ENCODE results near the gene CACNA1C.

CACNA1C gene

DNA sequence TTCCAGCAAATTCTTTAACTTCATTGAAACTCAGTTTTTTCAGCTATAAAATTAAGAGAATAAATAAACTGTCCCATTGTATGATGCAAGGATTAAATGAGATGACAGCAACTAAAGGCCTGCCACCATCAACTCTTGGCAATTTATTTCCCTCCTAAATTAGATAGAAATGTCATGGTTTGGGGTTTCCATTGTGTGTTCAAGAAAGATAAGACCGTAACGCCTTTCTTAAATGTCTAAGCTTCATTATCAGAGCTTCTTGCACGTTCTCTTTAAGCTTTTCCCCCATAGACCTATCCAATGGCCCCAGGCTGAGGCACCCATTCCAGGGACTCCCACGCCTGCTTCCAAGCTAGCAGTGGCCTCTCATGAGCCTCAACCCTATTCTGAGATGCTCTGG lies 281.9 kb downstream of the CACNA1C start:
- H3K4me1 ChIP-seq = peaks cover 32 to 44% (median 40%) of the 10 kb centered on the region in 10 experiments
- no peaks in the 10 kb centered on the region for H4K20me1 ChIP-seq
- TF ChIP-seq Cebpa-rat (IDR thresholded peaks at IDR 0.05) = no peak
- peak overlapping the region; percentile 57 to 84 (median 63) for H3K4me2 ChIP-seq
- H3K27ac ChIP-seq = 0 out of 22 replicates have a peak overlapping the region, but pooled peaks of 1 of the 11 experiments have one; percentile 10
- H3K4me3 ChIP-seq = no peak overlapping the region
- 0 out of 22 replicates have a peak, but pooled peaks cover 0 to 8% (median 0%) of the 10 kb centered on the region in 11 experiments for H3K9me3 ChIP-seq (replicated peaks in 1 of 11)
- H3K9ac ChIP-seq = no peak overlapping the region
- H3K27me3 ChIP-seq = no peaks in the 10 kb centered on the region
- H3K36me3 ChIP-seq = no peaks in the 10 kb centered on the region

DNA sequence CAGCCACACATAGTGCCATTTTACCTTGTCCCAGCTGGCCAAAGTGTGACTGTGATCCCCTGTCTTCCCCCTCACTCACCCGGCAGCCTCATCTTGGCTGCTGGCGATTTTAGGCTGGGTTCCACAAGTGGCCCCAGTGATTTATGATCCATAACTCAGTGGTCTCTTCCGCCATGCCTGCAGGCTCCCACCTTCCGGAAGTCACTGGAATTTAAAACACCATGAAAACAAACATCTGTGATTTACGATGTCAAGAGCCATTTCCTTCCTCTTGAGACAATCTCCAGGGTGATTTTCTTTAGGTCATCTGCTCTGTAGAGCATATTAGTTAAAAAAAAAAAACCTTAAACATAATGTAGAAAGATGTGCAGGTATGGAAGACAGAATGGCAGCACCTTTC lies 282.3 kb downstream of the CACNA1C start:
- Histone ChIP-seq H4K20me1 (no peaks in the 10 kb centered on the region), H3K27me3 (no peaks in the 10 kb centered on the region), H3K4me1 (peaks cover 32 to 44% (median 40%) of the 10 kb centered on the region in 10 experiments), H3K9ac (no peak overlapping the region), H3K4me2 (peak overlapping the region; percentile 57 to 84 (median 63)), H3K9me3 (replicated peaks in 1 of 11) (0 out of 22 replicates have a peak, but pooled peaks cover 0 to 8% (median 0%) of the 10 kb centered on the region in 11 experiments), H3K36me3 (no peaks in the 10 kb centered on the region), H3K4me3 (no peak overlapping the region), H3K27ac (0 out of 22 replicates have a peak overlapping the region, but pooled peaks of 1 of the 11 experiments have one; percentile 10)
- TF ChIP-seq Cebpa-rat (IDR thresholded peaks at IDR 0.05) = no peak

DNA sequence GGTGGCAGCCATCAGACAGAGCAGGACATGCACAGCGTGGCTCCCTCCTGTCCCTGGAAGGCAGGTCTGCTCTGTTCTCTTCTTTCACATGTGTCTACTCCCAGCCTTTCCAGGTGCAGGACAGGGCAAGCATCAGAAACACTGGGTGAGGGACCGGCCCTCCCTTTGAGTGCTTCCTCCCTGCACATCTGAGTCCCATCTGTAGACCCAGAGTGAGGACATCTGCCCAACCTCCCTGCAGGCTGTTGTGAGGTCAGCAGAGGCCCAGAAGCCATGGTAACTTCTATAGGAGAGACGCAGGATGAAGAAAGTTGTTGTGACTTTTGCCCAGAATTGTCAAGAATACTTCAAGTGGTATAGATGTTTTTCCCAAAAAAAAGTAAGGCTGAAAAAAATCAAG lies 282.7 kb downstream of the CACNA1C start:
- no peaks in the 10 kb centered on the region for H4K20me1 ChIP-seq
- no peaks in the 10 kb centered on the region for H3K36me3 ChIP-seq
- no peak overlapping the region for H3K9ac ChIP-seq
- peaks cover 32 to 44% (median 40%) of the 10 kb centered on the region in 10 experiments for H3K4me1 ChIP-seq
- H3K4me3 ChIP-seq = no peak overlapping the region
- no peaks in the 10 kb centered on the region for H3K27me3 ChIP-seq
- no peak overlapping the region; a peak in 1 of 22 replicates for H3K27ac ChIP-seq
- no peak for TF ChIP-seq Cebpa-rat (IDR thresholded peaks at IDR 0.05)
- H3K4me2 ChIP-seq = peak overlapping the region; percentile 57 to 84 (median 63)
- H3K9me3 ChIP-seq (replicated peaks in 1 of 11) = 0 out of 22 replicates have a peak, but pooled peaks cover 0 to 8% (median 0%) of the 10 kb centered on the region in 11 experiments

DNA sequence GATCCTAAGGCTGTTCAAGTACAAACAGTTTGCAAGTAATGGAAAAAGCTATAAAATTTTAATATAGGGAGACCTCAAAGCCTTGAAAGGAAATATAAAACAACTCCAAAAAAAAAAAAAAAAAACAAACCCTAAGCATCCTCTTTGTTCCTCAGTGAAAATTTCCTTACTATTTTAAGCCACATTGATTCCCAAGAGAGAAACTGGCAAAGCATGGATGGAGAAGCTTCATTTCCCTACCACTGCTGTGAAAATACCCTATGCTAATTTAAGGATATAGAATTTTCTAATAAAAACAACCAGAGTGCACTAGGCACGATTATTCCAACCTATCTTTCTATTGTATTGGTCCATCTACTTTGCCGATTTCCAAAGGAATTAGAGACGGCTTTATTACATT lies 283.1 kb downstream of the CACNA1C start:
- Histone ChIP-seq H3K27me3 (no peaks in the 10 kb centered on the region), H3K4me2 (peak overlapping the region; percentile 57 to 84 (median 63); a peak in 21 of 22 replicates), H4K20me1 (no peaks in the 10 kb centered on the region), H3K9ac (no peak overlapping the region), H3K9me3 (replicated peaks in 1 of 11) (0 out of 22 replicates have a peak, but pooled peaks cover 0 to 8% (median 0%) of the 10 kb centered on the region in 11 experiments), H3K36me3 (no peaks in the 10 kb centered on the region), H3K4me3 (no peak overlapping the region), H3K27ac (no peak overlapping the region), H3K4me1 (peaks cover 32 to 44% (median 40%) of the 10 kb centered on the region in 10 experiments)
- TF ChIP-seq Cebpa-rat (IDR thresholded peaks at IDR 0.05) = no peak

DNA sequence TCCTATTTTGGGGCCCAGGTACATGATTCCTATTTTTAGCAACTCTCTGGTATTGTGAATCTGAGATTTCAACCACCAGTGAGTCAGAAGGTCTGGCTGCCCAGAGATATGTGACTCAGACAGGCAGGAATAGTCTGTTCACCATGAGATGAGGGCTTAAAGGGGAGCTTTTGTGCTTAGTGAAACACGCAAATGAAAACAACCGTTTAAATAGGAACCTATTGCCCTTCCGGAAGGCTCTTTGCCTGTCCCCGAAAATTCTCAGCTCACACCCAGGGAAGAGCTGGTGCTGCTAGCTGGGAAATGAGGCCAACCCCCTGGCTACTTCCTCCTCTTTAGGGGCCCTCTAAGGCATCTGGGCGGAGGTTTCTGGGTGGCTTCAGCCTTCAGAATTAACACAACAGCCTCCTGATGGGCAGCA lies 283.6 kb downstream of the CACNA1C start:
- no peak overlapping the region for H3K4me3 ChIP-seq
- H3K4me2 ChIP-seq = peak overlapping the region; percentile 57 to 84 (median 63)
- H3K9ac ChIP-seq = peak overlapping the region in 2 of 11 experiments; percentile 23 to 29; a peak in 2 of 22 replicates
- 0 out of 22 replicates have a peak, but pooled peaks cover 0 to 8% (median 0%) of the 10 kb centered on the region in 11 experiments for H3K9me3 ChIP-seq (replicated peaks in 1 of 11)
- peaks cover 34 to 48% (median 42%) of the 10 kb centered on the region in 10 experiments for H3K4me1 ChIP-seq
- no peak for TF ChIP-seq Cebpa-rat (IDR thresholded peaks at IDR 0.05)
- H3K27me3 ChIP-seq = no peaks in the 10 kb centered on the region
- peak overlapping the region in 7 of 11 experiments; percentile 1 to 55 (median 50); a peak in 12 of 22 replicates for H3K27ac ChIP-seq
- H4K20me1 ChIP-seq = no peaks in the 10 kb centered on the region
- H3K36me3 ChIP-seq = no peaks in the 10 kb centered on the region

DNA sequence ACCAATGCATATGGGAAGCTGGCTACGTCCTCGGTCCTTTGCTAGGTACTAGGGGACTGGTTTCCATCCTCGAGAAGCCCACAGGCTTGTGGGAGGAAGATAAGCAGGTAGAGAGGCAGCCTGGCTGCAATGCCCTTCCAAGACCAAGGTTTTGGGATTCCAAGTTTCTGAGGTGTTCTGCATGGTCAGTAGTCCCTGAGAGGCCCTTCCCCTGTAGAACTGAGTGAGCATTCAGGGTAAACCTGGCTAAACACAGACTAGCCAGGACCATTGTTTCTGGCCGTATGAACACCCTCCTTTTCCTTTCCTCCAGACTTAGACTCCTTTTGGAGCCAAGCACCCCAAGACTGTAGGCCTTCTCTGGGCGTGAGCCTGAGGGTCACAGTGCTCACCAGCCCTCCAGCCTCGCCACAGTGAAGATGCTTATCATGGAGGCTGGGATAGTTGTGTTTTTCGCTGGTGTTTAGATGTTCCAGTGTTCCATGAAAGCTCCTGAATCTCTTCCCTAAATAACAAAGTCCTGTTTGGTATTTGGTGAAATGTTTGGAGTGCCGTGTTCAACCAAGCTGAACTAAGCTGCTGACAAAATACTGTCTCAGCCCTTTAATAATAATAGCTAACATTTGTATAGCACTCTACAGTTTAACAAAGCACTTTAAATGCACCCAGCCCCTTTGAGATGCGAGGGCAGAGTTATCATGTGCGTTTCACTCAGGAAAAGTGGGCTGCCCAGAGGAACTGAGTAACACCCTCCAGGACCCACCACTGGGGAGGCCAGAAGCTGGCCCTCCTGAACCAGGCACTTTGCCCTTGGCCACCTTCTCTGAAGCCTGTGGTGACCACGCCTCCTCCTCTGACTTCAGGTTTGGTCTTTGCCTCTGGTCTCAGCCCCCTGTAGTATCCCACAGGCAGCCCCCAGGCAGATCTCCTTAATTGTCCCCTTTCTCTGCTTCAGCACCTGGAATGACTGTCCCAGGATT lies 284.5 kb downstream of the CACNA1C start:
- H3K27ac ChIP-seq = peak overlapping the region in 3 of 11 experiments; percentile 43 to 52 (median 51); a peak in 6 of 22 replicates

DNA sequence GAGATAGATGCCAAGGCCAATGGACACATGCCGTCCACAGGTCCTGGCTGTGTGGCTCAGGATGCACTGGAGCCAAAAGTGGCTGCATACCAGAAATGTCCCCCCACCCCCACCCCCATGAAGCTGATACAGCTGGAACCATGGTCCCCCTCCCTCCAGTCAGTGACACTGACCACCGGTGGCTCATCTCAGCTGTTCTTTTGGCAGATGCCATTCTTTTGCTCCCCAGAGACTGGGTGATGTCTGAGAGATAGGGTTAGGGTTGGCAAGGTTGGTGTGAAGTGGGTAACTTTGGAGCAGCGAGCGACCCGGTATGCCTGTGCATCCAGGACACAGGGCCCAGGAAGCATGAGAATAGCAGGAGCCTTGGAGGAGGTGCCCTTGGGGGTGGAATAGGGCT lies 285.6 kb downstream of the CACNA1C start:
- H4K20me1 ChIP-seq = no peaks in the 10 kb centered on the region
- peak overlapping the region in 3 of 11 experiments; percentile 63 to 84 (median 70); a peak in 3 of 22 replicates for H3K4me2 ChIP-seq
- no peak overlapping the region for H3K9ac ChIP-seq
- H3K36me3 ChIP-seq = no peaks in the 10 kb centered on the region
- H3K27me3 ChIP-seq = no peaks in the 10 kb centered on the region
- H3K4me3 ChIP-seq = no peak overlapping the region
- 0 out of 22 replicates have a peak, but pooled peaks cover 0 to 8% (median 0%) of the 10 kb centered on the region in 11 experiments for H3K9me3 ChIP-seq (replicated peaks in 1 of 11)
- H3K27ac ChIP-seq = no peak overlapping the region
- TF ChIP-seq Cebpa-rat (IDR thresholded peaks at IDR 0.05) = no peak
- peaks cover 39 to 65% (median 47%) of the 10 kb centered on the region in 10 experiments for H3K4me1 ChIP-seq

More for the DNA sequence above, 284.5 kb downstream of the CACNA1C start:
- no peak for TF ChIP-seq Cebpa-rat (IDR thresholded peaks at IDR 0.05)
- Histone ChIP-seq H3K9ac (no peak overlapping the region), H3K9me3 (replicated peaks in 1 of 11) (0 out of 22 replicates have a peak, but pooled peaks cover 0 to 8% (median 0%) of the 10 kb centered on the region in 11 experiments), H3K27me3 (no peaks in the 10 kb centered on the region), H3K4me1 (peaks cover 39 to 57% (median 46%) of the 10 kb centered on the region in 10 experiments), H3K4me2 (peak overlapping the region; percentile 57 to 84 (median 63)), H3K36me3 (no peaks in the 10 kb centered on the region), H3K4me3 (no peak overlapping the region), H4K20me1 (no peaks in the 10 kb centered on the region)

DNA sequence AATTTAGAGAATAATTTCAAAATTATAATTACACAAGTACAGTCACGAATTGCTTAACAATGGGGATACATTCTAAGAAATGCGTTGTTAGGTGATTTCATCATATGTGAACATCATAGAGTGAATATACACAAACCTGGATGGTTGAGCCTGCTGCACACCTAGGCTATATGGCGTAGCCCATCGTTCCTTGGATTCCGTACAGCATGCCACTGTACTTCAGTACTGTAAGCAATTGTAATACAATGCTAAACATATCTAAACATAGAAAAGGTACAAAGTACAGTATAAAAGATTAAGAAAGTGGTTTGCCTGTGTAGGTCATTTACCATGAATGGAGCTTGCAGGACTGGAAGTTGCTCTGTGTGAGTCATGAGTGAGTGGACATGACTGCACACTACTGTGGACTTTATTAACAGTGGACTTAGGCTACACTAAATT lies 286.2 kb downstream of the CACNA1C start:
- Histone ChIP-seq H3K4me3 (no peak overlapping the region), H3K4me2 (no peak overlapping the region), H3K9me3 (replicated peaks in 1 of 11) (0 out of 22 replicates have a peak, but pooled peaks cover 0 to 6% (median 0%) of the 10 kb centered on the region in 11 experiments), H3K4me1 (peaks cover 39 to 65% (median 47%) of the 10 kb centered on the region in 10 experiments), H4K20me1 (no peaks in the 10 kb centered on the region), H3K36me3 (no peaks in the 10 kb centered on the region), H3K27ac (no peak overlapping the region), H3K27me3 (no peaks in the 10 kb centered on the region), H3K9ac (no peak overlapping the region)
- no peak for TF ChIP-seq Cebpa-rat (IDR thresholded peaks at IDR 0.05)
